GM21717 (cell line): Measurements from ENCODE around the gene GLA.

Experiments
- ATAC-seq: cut with Tn5 transposase; IDR thresholded peaks from one replicate; pipeline ENCODE4 v1.9.1; 2021; ENCODE audit warnings: mild to moderate bottlenecking, moderate library complexity; ENCODE audit not compliant: unreplicated experiment

Gene GLA

GRCh38 chrX:101407748-101408531, at the start of gene GLA, which contains the start of gene HNRNPH2:
Gene GLA (minus strand): TSS chrX:101407925. CDS start chrX:101407903, 22 bp downstream.
Gene HNRNPH2 (plus strand): TSS chrX:101408222. CDS start chrX:101411989, 3,767 bp downstream.
- ATAC-seq = peak; percentile 95

DNA sequence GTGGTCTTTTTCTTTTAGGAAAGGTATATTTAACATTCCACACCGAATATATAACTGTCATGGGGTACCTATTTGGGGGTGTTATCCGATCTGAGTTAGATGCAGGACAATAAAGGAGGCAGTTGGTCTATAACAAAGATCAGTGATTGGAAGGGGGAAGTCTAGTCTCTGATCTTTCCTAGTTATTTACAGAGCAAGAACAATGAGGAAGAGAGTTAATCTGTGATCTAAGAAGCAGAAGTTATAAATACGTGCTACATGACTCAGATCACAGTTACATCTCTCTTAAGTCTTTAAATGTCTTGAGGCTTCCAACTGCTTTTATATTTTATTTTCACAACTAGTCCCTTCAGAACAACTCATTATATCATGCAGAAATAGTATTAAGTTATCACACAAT, 44.3 kb upstream of the GLA start:
- no peak for ATAC-seq

GRCh38 chrX:101450961-101451360, 43.2 kb upstream of the GLA start:
- no peak for ATAC-seq

GRCh38 chrX:101450085-101450484, 42.4 kb upstream of the GLA start:
- ATAC-seq = no peak

DNA sequence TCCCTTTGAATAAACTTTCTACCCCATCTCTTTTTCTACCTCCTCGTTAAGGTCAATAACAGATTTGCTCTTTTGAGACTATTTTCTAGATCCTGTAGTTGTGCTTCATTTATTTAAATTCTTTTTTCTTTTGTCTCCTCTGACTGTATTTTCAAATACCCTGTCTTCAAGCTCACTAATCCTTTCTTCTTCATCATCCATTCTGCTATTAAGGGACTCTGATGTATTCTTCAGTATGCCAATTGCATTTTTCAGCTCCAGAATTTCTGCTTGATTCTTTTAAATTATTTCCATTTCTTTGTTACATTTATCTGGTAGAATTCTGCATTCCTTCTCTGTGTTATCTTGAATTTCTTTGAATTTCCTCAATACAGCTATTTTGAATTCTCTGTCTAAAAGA, 41.6 kb upstream of the GLA start:
- no peak for ATAC-seq

DNA sequence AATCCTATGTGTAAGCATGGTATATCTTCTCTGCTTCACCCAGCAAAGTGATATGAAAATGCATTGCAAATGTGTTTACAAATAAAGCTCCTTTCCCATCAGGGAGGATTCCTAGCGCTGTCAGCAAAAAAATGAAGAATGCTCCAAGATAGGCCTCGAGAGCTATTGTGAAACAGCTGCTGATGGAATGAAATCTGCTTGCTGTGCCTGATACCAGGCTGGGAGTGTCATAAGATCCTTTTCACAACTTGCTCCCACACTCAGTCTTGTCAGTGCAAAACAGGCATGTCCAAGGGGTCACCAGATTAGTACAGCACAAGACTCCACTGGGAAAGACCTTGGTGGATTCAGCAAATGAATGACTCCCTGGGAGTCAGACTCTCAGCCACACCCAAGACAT, 34.4 kb upstream of the GLA start:
- ATAC-seq = no peak

DNA sequence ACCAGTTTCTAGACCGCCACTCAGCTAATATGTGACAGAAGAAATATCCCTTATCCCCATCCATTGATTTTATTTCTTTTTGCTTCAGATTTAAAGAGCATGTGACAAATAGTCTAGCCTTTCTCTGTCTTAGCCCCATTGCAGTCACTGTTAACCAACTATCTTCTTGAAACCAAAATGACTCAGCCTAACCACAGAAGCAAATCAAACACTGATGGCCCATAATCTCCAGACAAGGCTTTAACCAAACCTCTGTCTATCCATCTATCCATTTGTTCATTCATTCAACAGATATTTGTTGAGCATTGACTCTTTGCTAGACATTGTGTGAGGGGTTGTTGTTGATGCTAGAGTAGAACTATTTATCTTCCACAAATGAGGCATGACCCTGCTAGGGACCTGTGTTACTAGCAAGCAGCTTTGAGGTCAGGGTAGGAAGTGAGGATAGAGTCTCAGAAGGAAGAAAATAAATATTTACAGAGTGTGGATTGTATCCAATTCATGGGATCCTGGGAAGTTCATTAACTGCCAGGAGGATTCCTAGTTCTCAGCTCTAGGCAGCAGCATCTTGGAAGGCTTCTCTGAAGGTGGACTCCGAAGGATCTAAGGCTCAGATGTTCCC, 22.8 kb upstream of the GLA start:
- ATAC-seq = peak; percentile 96

DNA sequence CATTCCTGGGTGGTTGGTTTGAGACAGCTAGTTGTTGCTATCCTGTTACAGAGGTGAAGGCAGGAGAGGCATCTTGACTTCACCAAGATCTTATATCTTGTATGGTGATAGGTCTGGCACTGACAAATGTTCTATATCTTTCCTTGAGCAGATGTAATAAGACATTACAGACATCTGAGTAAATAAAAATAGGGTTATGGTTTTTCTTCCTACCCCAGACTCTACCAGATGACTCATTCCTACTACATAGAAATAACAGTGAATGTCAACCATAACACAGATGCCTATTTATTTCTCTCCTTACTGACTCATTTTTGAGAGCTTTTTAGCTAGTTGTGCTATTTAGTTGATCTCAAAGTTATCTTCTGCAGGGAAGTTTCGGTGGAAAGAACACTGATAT, 22.2 kb upstream of the GLA start:
- peak; percentile 46 for ATAC-seq

DNA sequence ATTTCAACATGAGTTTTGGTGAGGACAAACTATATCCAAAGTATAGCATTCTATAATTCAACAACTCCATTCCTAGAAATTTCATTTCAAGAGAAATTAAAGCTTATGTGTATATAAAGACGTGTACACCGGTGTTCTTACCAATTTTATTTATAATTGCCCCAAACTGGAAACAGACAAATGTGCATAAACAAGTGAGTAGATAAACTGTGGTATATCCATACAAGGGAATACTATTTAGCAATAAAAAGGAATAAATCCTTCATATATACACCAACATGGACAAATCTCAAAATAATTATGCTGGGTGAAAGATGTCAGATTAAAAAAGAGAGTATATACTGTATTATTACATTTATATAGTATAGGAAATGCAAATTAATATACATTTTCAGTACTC, 20.2 kb upstream of the GLA start:
- no peak for ATAC-seq

DNA sequence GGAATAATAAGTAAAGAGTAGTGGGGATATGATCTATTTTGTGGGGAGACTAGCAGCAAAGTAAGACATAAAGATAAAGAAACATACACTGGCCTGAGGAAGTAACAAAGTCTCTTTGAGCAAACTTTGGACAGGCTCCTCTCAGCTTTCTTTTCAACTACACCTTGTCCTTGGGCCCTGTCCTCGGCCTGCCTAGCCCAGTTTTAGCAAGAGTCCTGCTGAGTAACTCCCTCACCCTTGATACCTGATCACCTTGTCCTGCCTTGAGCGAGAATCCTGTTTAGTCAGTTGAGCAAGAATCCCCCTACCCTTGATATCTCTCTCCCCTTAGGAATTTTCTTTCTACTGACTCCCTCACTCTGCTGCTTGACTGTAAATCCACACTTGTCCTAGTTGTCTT, 11.8 kb upstream of the GLA start:
- ATAC-seq = no peak

DNA sequence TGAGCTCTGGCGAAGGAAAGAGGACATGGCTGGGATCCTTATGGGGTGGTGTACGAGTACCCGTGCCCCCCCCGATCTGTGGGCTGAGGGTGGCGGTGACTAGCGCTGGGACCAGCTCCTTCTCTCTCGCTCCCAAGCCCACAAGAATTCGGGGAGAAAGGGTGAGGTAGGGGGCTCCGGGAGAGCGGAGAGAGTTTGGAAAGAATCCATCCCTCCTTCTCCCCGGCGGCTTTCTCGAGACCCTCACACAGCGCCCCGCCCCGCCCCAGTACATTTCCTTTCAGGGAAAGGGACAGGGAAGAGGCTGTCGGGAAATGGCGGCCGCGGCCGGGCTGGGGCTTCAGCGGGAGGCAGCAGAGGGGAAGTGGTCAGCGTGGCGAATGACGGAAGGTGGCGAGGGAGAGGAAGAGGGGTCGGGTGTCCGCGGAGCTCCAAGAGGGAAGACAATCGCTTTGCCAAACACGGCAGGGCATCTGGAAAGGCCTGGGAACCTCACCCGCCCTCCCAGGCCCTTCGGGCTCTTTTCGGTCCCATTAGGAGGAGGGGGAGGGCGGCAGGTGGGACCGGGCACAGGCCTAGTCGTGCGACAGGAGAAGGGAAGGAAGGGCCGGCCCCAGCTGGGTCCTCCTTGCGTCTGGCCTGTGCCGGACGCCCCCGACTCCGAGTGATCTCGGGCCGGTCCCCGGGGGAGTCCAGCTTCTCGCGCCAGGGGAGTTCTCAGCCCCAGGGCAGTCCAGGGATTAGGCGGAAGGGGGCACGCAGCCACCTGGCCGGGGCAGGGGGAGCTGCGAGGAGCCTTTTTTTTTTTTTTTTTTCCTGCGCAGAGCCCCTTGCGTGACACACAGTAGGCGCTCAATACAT, 10.5 kb upstream of the GLA start:
- no peak for ATAC-seq

GRCh38 chrX:101417190-101417589, 9.5 kb upstream of the GLA start:
- no peak for ATAC-seq

DNA sequence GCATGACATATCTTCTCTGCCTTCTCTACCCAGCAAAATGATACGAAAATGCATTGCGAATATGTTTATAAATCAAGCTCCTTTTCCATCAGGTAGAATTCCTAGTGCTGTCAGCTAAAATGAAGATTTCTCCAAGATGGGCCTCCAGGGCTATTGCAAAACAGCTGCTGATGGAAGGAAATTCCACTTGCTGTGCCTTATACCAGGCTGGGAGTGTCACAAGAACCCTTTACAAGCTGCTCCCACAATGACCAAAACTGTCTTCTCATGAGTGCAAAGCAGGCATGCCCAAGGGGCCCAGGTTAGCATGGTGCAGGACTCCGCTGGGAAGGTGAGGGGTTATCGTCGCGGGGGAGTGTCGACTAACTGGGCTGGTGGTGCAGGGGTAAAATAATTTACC, 9.0 kb upstream of the GLA start:
- no peak for ATAC-seq

GRCh38 chrX:101415180-101416145, 7.7 kb upstream of the GLA start:
- ATAC-seq = peak; percentile 54

- no peak for ATAC-seq
Measured at GRCh38 chrX:101411984-101412383, 4.3 kb upstream of the GLA start.

- no peak for ATAC-seq
Measured at GRCh38 chrX:101410461-101410860, 2.7 kb upstream of the GLA start.

GRCh38 chrX:101409043-101409442, 1.3 kb upstream of the GLA start:
- ATAC-seq = no peak

DNA sequence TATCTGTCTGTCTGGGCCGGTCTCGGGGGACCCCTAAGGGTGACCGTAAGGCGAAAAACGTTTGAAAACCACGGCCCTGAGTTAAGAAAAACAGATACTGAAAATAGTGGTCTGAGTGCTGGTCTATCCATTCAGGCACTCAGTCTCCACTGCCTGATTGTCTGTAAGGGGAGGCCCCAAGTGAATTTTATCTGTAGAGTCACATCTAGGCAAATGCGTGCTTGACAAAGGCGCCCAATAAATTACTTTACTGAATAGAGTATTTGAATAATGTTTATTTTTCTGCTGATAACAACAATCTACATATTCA, 762 bp upstream of the GLA start:
- no peak for ATAC-seq

GRCh38 chrX:101407167-101407747, 468 bp downstream of the GLA start:
- ATAC-seq = peak; percentile 1

GRCh38 chrX:101399825-101400224, 7.9 kb downstream of the GLA start:
- no peak for ATAC-seq
